Hepatic stellate cell (primary cell): ENCODE measurements around the gene DNAH8.

Source experiments
- DNase-seq: peaks from one replicate; pipeline ENCODE4 v3.0.0; 2011; ENCODE audit warnings: low spot score

Gene DNAH8

DNA sequence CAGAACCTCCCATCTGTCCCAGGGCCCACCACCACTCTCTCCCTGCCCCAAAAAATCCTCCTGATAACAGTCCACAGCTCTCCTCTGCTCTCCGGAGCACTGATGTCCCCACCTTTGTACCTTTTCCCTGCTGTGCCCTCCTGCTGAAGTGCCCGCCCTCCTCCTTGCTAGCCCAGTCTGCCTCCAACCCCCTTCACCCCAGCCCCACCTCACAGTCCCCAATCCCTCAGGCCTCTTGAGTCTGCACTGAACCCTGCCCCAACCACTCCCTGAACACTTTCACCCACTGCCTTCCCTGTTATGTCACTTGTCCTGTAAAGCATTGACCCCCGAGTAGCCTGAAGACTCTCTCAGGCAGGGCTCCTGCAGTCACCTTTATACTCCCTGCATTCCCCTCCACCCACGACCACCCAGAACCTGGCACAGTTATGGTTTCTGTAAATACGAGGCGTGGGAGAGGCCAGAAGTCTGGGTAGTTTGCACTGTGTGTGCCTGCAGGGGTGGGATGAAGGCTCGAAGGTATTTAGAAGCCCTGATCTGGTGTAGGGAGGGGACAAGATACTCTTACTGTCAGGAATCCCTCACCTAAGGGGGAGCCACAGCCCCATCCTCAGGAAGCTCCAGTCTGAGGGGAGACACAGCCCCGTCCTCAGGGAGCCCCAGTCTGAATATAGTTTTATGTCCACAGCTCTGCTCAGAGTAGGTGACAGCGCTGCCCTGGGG, 338.9 kb downstream of the DNAH8 start:
- DNase-seq = no peak

DNA sequence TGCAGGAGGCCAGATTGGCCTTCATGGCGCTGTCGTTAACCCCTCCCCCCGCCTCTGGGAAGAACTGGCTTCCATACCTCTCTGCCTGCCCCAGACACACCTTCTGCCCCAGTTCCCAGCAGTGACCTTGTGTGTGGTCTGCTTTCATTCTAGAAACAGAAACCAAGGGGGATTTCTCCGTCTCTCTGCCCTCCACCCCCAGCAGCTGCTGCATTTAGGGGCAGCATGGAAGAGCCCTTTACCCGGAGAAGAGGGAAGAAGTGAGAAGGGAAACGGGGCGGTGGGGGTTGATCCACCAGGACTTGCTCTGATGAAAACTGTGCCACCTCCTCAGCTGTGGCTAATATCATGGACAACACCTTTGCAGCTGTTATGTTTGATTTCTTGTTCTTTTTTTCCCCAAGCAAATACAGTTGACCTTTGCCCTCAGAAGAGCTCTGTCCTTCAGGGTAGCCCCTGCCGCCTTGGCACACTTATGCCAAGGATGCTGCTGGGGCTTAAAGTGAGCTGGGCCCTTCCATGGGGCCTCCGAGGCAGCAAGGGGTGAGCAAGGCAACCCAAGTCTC, 339.5 kb downstream of the DNAH8 start:
- no peak for DNase-seq

DNA sequence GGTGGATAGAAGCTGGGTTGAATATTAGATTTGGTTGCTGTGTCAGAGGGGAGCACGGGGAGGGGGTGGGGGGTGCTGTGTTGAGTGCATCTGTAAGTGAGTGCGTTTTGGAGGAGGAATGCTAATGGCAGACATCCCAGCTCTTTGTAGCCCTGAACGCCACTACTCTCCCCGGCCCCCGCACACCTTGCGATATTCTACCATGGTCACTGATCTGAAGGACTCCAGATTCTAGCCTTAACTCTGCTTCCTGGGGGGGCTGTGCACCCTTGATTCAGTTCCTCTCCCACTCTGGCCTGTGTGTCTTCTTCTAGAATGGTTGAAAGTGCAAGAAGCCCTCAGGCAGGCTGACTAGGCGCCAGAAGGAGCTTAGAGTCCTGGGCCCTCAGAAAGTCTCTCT, 340.6 kb downstream of the DNAH8 start:
- DNase-seq = no peak

DNA sequence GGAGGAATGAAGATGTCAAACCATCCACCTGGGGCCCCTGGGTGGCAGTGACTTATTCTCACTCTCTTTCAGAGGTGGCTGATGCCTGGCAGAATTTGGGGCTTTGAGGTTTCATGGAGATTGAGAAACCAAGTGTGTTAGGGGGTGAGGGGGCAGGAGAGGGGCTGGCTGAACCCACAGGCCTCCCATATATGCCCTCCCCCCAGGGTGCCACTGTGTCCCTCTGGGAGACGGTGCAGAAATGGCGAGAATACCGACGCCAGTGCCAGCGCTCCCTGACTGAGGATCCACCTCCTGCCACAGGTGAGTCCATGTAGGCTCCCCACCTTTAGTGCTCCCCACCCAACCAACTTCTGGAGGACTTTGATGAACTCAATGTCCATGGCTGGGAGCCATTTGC, 341.1 kb downstream of the DNAH8 start:
- no peak for DNase-seq

GRCh38 chr6:39056681-39057080, 341.6 kb downstream of the DNAH8 start:
- no peak for DNase-seq

GRCh38 chr6:39057251-39058155, 342.4 kb downstream of the DNAH8 start:
- no peak for DNase-seq

- no peak for DNase-seq
These were observed 343.5 kb downstream of the DNAH8 start for GRCh38 chr6:39058471-39059147.

GRCh38 chr6:39059496-39060310, 344.6 kb downstream of the DNAH8 start:
- no peak for DNase-seq

- no peak for DNase-seq
These were observed 345.5 kb downstream of the DNAH8 start for GRCh38 chr6:39060467-39061160.

GRCh38 chr6:39061182-39061581, 346.1 kb downstream of the DNAH8 start:
- DNase-seq = no peak

- no peak for DNase-seq
These were observed 346.5 kb downstream of the DNAH8 start for GRCh38 chr6:39061588-39061987.

- DNase-seq = no peak
These were observed 347.1 kb downstream of the DNAH8 start for GRCh38 chr6:39062014-39062740.

DNA sequence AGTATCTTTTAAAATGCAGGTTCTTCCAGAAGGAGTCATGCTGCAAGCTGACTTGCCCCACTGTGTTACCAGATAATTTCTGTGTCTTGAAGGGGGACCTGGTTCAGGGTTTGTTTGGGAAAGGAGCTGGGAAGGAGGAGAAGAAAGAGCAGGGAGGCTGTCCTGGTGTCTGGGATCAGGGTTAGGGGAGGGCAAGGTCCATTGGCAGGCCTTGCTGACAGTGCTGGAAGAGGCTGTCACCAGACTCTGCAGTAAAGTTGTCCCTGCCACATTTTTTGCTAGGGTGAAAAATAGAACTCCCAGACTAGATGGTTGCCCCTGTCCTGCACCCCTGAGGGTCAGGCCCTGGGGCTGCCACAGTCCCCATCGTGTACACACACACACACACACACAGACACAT, 348.4 kb downstream of the DNAH8 start:
- DNase-seq = no peak

DNA sequence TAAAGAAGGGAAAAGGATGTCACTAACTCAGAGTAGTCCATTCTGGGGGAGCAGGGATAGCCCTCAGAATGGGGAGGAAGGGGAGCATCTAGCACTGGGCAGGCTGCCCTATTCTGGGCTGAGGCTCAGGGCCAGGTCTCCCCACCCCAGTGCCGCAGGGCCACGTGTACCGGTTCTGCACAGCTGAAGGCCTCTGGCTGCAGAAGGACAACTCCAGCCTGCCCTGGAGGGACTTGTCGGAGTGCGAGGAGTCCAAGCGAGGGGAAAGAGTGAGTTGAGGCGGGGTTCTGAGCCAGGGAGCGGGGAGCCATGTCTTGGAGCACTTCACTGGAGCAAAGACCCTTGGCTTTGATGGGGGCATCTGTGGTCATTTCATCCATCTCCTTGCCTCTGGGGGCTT, 350.4 kb downstream of the DNAH8 start:
- no peak for DNase-seq

DNA sequence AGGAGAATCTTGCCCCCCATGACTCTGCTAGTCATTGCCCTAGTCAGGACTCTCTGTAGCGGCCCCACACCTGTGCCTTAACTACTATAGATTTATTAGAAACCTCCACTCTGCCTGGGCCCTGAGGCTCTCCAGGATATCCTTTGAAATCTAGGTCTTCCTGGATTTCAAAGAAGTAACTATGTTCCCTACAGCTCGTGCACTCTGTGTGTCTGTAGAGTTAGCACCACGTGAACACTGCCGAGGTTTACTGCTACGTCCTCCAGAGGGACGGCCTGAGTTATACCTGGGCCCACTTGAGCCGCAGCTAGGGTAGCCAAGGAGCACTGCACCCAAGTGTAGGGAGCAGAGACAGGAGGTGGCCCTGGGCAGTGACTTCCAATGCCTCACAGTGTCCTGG, 353.3 kb downstream of the DNAH8 start:
- no peak for DNase-seq

DNA sequence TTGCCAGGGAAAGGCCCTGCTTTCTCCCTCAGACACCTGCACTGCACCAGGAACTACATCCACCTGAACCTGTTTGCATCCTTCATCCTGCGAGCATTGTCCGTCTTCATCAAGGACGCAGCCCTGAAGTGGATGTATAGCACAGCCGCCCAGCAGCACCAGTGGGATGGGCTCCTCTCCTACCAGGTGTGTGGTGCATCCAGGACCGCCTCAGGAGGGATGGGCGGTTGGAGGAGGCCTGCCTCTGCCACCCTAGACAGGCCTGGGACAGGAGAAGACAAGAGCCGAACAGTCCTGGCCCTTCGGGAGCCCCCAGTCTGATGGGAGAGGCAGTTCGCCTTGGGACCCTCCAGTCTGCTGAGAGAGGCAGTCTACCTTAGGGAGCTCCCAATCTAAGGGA, 357.7 kb downstream of the DNAH8 start:
- no peak for DNase-seq

GRCh38 chr6:39073471-39074355, 358.6 kb downstream of the DNAH8 start:
- DNase-seq = no peak

GRCh38 chr6:39074486-39074885, 359.4 kb downstream of the DNAH8 start:
- DNase-seq = no peak

DNA sequence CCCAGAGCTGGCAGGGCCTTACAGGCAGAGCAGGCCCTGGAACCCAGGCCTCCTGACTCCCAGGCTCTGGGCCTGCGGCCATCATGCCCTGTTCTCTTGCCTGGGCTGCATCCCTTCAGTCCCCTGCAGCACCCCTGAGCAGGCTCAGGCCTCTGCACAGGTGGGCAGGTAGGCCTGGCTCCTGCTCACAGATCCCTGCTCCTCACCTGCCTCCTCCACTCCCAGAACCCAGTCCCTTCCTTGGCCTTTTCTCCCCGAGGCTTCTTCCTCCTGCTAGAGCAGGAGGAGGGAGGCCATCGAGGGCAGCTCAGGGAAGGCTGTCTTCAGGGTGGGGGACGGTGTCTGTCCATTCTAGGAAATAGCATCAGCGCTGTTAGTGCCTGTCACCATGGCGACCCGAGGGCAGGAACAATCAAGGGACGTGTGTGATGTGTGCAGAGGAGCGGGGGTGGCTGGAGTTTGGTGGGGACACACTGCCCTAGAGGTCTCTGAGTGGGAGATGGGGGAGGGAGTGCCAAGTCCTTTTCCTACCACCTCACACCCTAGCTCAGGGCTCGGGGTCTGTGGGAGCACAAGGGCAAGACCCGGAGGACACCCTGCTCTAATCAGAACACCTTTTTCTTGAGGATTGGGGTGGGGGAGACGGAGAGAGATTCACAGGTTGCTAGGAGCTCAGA, 360.0 kb downstream of the DNAH8 start:
- no peak for DNase-seq
